Gastrocnemius medialis (tissue), 4 donors: ENCODE measurements around the gene EPRS1. TPM values are rescaled to one million over a fixed set of nuclear protein-coding genes. Genes with fewer than 3 reads are reported as not detected.

Source experiments
- ATAC-seq, 2 donors: fragments of 150-250 bp; one replicate each; pipeline ENCODE4 v1.9.1; 2016
- DNase-seq, 2 donors: peaks; one replicate each; pipeline ENCODE4 v3.0.0-alpha.2; 2019
- H3K27ac ChIP-seq, 4 donors: fragments of 200-600 bp; sonication (generic); 1 replicate in 1 of 4; 2 replicates in 3 of 4; pipeline ENCODE4 v1.5.1; 2016 to 2018; ENCODE audit warnings: mild to moderate bottlenecking in 2 of 4, moderate library complexity in 1 of 4
- H3K27me3 ChIP-seq, 3 donors: fragments of 200-600 bp; sonication (generic) in 2 of 3; 1 replicate in 1 of 3; 2 replicates in 2 of 3; pipeline versions ENCODE4 v1.5.1 to v1.6.0; 2016 to 2019; ENCODE audit warnings: mild to moderate bottlenecking in 1 of 3, moderate library complexity in 1 of 3
- H3K36me3 ChIP-seq, 2 donors: fragments of 200-600 bp; sonication (generic) in 1 of 2; one replicate each; pipeline ENCODE4 v1.5.1; 2017 to 2018
- H3K4me1 ChIP-seq, 2 donors: fragments of 200-600 bp; sonication (generic) in 1 of 2; one replicate each; pipeline ENCODE4 v1.5.1; 2016 to 2017; ENCODE audit warnings: mild to moderate bottlenecking in 2 of 2
- H3K4me3 ChIP-seq, 4 donors: fragments of 200-600 bp; sonication (generic) in 3 of 4; 1 replicate in 1 of 4; 2 replicates in 3 of 4; pipeline ENCODE4 v1.5.1; 2016 to 2019; ENCODE audit warnings: mild to moderate bottlenecking in 2 of 4
- H3K9me3 ChIP-seq, 3 donors: fragments of 200-600 bp; sonication (generic) in 2 of 3; 1 replicate in 1 of 3; 2 replicates in 2 of 3; pipeline ENCODE4 v1.5.1; 2016 to 2019
- POLR2A ChIP-seq, 2 donors: fragments of 450-650 bp; IDR thresholded peaks; one replicate each; pipeline ENCODE4 v1.6.1; 2017; ENCODE audit warnings: antibody characterized with exemption in 2 of 2, mild to moderate bottlenecking in 2 of 2, moderate library complexity in 2 of 2
- in situ Hi-C, 4 donors: fragments of 200-750 bp; cut with MboI; loops; one replicate each; pipeline versions ENCODE4 v1.15.0 to v1.8.0; 2017; ENCODE audit warnings: low sequenced_read_pairs in 4 of 4
- intact Hi-C: fragments of 100-400 bp; cut with DNase I; formaldehyde crosslinking; loops from one replicate; pipeline ENCODE4 v1.15.1; 2023; ENCODE audit warnings: low total_unique reads
- total RNA-seq, 4 donors: library from RNA; depleted of rRNA; stranded (reverse); fragments of >200 nt; gene quantifications; one replicate each; pipeline versions ENCODE4 v1.1.0 to v1.2.3, GENCODE V29; 2016
- TF ChIP-seq, protein P1 (sequence below), 5 experiments: fragments of 450-650 bp in 3 of 5; fragments of 200-600 bp in 2 of 5; sonication (generic) in 2 of 5; IDR thresholded peaks in 4 of 5; conservative IDR thresholded peaks in 1 of 5; 1 replicate in 4 of 5; 2 replicates in 1 of 5; pipeline ENCODE4 v1.5.1; 2016 to 2019; ENCODE audit warnings: antibody characterized with exemption in 5 of 5, mild to moderate bottlenecking in 3 of 5, moderate library complexity in 3 of 5

EPRS1 gene
- total RNA-seq, 4 donors from 2014 or later = 47.4 to 89.6 (median 73.9) TPM

DNA sequence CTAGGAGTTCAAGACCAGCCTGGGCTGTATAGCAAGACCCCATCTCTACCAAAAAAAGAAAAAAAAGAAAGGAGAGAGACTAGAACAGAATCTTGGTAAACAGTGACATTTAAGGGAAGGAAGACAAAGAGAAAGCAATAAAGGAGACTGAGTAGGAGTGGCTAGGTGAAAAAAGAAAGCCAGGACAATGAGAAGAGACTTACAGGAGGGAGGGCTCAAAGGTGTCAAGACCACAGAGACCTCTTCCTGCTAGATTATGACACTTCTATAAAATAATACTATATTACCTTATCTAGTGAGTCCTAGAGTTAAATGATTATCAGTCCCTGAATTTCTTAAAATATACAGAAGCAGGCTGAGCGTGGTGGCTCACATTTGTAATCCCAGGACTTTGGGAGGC is 10.1 kb upstream of the EPRS1 start:
- TF ChIP-seq, protein P1, sequence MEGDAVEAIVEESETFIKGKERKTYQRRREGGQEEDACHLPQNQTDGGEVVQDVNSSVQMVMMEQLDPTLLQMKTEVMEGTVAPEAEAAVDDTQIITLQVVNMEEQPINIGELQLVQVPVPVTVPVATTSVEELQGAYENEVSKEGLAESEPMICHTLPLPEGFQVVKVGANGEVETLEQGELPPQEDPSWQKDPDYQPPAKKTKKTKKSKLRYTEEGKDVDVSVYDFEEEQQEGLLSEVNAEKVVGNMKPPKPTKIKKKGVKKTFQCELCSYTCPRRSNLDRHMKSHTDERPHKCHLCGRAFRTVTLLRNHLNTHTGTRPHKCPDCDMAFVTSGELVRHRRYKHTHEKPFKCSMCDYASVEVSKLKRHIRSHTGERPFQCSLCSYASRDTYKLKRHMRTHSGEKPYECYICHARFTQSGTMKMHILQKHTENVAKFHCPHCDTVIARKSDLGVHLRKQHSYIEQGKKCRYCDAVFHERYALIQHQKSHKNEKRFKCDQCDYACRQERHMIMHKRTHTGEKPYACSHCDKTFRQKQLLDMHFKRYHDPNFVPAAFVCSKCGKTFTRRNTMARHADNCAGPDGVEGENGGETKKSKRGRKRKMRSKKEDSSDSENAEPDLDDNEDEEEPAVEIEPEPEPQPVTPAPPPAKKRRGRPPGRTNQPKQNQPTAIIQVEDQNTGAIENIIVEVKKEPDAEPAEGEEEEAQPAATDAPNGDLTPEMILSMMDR (IDR thresholded peaks at IDR 0.05 in 4 of 5, conservative IDR thresholded peaks at IDR 0.05 in 1 of 5) = no peak
- no peak for TF ChIP-seq POLR2A (IDR thresholded peaks at IDR 0.05)
- Histone ChIP-seq H3K4me1 (no peaks in the 10 kb centered on the region), H3K27ac (no peak overlapping the region), H3K36me3 (peaks cover 0 to 8% of the 10 kb centered on the region in 2 donors), H3K9me3 (no peaks in the 10 kb centered on the region), H3K27me3 (no peaks in the 10 kb centered on the region), H3K4me3 (no peak overlapping the region)
- in situ Hi-C loops = no loop called here
- ATAC-seq (no peak), DNase-seq (no peak)
- intact Hi-C loops = no loop called here

DNA sequence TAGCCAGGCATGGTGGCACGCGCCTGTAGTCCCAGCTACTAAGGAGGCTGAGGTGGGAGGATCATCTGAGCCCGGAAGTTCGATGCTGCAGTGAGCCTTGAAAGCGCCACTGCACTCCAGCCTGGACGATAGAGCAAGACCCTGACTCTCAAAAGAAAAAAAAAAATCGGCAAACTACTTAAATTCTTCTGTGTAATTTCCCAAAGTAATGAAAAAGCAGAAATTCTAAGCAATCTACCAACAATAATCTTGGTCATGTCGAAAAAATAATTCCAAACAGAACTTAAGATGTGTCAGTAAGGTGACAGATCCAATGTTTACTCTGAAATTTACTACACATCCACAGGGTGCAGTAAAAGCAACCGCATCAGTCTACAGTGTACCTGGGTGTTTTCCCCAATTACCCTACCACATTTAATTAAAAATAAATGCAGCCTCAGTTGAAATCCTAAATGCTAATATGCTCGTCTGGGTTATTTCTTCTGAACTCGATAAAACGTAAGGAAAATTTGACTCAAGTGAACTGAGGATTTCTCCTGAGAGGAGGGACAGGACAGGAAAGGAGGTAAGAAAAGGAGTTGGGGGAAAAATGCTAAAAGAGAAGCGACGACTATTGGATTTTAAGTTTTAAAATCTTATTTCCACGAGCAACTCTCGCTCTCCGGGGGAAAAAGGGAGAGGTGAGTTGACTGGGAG is 801 bp downstream of the EPRS1 start:
- DNase-seq (no peak), ATAC-seq (peak; percentile 2 to 22)
- no peaks in the 10 kb centered on the region for H3K9me3 ChIP-seq
- peaks cover 15 to 20% of the 10 kb centered on the region in 2 donors for H3K4me1 ChIP-seq
- in situ Hi-C loops = no loop called here
- no peaks in the 10 kb centered on the region for H3K36me3 ChIP-seq
- TF ChIP-seq, protein P1 (IDR thresholded peaks at IDR 0.05 in 4 of 5, conservative IDR thresholded peaks at IDR 0.05 in 1 of 5) = no peak
- no peak for TF ChIP-seq POLR2A (IDR thresholded peaks at IDR 0.05)
- intact Hi-C loops = loop anchor here (1.0 kb wide), 2 partner anchors 44 to 49 kb away; partner anchors contain the start of genes BPNT1 and IARS2
- H3K4me3 ChIP-seq = peak overlapping the region; percentile 72 to 93 (median 86)
- no peaks in the 10 kb centered on the region for H3K27me3 ChIP-seq
- peak overlapping the region; percentile 87 to 90 (median 87) for H3K27ac ChIP-seq

DNA sequence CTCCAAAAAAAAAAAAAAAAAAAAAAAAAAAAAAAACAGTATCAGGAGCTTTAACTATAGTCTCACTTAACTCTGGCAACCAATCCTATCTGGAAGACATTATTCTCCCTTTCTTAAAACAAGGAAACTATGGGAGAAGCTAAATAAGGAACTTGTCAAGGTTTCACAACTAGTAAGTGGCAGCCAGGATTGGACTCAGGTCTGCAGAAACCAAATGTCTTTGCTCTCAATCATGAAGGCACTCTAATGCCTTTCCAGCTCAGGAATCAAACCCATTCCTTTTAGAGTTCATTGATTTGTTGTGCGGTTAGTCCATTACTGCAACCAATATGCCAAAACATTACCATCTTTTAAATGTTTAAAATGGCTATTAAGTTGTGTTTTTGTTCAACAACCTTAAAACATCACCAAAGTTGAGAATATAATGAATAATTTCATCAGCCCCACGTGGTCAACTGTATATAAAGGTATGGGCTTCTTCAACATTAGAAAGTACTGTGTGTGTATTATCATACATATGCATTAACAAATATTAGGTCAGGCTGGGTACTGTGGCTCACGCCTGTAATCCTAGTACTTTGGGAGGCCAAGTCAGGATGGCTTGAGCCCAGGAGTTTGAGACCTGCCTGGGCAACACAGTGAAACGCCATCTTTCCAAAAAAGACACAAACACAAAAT is 1.5 kb downstream of the EPRS1 start:
- intact Hi-C loops = no loop called here
- ATAC-seq = no peak
- H3K4me3 ChIP-seq = peak overlapping the region; percentile 72 to 93 (median 86)

DNA sequence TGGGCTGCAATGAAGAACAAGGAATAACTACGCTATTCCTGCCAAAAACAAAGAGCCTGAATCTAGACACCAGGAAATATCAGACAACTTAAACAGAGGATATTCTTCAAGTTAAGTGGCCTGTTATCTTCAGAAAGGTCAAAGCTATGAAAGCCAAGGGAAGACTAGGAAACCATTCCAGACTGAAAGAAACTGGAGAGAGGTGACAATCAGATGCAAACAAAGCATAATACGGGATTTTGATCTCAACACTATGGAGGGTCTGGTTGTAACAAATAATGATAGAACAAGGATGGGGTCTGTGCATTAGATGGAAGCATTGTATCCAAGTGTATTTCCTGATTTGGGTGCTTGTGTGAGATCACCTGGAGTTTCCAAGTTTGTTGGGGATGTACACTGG is 2.7 kb downstream of the EPRS1 start:
- no peak overlapping the region for H3K4me3 ChIP-seq
- intact Hi-C loops (no loop called here), in situ Hi-C loops (no loop called here)
- DNase-seq (no peak), ATAC-seq (no peak)
- TF ChIP-seq, protein P1 (IDR thresholded peaks at IDR 0.05 in 4 of 5, conservative IDR thresholded peaks at IDR 0.05 in 1 of 5) = no peak
- no peak for TF ChIP-seq POLR2A (IDR thresholded peaks at IDR 0.05)
- H3K9me3 ChIP-seq = no peaks in the 10 kb centered on the region
- no peaks in the 10 kb centered on the region for H3K27me3 ChIP-seq
- no peak overlapping the region for H3K27ac ChIP-seq
- peaks cover 15 to 20% of the 10 kb centered on the region in 2 donors for H3K4me1 ChIP-seq
- peaks cover 0 to 18% of the 10 kb centered on the region in 2 donors for H3K36me3 ChIP-seq

More for the DNA sequence above, 1.5 kb downstream of the EPRS1 start:
- Histone ChIP-seq H3K36me3 (peaks cover 0 to 6% of the 10 kb centered on the region in 2 donors), H3K4me1 (peaks cover 15 to 20% of the 10 kb centered on the region in 2 donors), H3K27me3 (no peaks in the 10 kb centered on the region), H3K27ac (peak overlapping the region; percentile 87 to 90 (median 87)), H3K9me3 (no peaks in the 10 kb centered on the region)
- in situ Hi-C loops = no loop called here
- TF ChIP-seq, protein P1 (IDR thresholded peaks at IDR 0.05 in 4 of 5, conservative IDR thresholded peaks at IDR 0.05 in 1 of 5) = no peak
- TF ChIP-seq POLR2A (IDR thresholded peaks at IDR 0.05) = no peak
- no peak for DNase-seq
